Measurements from ENCODE around the gene TRPM6. TPM values are rescaled to one million over a fixed set of nuclear protein-coding genes. Genes with fewer than 3 reads are reported as not detected.

Gene TRPM6
- total and polyA plus RNA-seq, 3 donors from 2014 or later: 2.8 to 6.7 (median 4.2) TPM

DNA sequence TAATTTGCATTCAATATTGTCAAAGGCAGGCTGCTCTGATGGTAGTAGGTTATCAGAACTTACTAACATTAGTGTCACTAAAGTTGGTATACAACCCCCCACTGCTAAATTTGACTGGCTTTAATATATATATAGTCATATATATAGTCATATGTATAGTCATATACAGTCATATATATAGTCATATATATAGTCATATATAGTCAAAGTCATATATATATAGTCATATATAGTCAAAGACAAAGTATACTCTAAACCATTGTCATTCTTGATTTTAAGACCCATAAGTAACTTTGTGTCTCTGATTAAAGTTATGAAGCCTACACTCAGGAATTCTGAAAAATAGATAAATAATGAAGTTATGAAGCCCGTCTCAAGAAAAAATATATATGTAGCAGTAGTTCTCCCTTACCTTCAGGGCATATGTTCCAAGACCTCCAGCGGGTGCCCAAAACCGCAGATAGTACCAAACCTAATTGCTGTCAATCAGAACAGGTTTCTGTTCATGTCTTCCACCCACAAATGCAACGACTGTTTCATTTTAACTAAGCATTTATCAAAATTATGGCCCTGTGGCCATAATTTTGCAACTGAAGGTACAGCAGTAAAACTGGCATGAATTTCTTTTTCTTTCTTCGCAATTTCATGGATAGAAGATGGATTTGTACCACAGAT, 40.1 kb downstream of the TRPM6 start:
- no peaks in the 10 kb centered on the region for H3K9me3 ChIP-seq
- intact Hi-C loops (cut with DNase I; ENCODE audit: low total_unique reads): no loop called here
- WGBS, 2 donors: 88 to 91% methylated on average over 5 of the region's 5 CpGs
- TF ChIP-seq, protein P1, sequence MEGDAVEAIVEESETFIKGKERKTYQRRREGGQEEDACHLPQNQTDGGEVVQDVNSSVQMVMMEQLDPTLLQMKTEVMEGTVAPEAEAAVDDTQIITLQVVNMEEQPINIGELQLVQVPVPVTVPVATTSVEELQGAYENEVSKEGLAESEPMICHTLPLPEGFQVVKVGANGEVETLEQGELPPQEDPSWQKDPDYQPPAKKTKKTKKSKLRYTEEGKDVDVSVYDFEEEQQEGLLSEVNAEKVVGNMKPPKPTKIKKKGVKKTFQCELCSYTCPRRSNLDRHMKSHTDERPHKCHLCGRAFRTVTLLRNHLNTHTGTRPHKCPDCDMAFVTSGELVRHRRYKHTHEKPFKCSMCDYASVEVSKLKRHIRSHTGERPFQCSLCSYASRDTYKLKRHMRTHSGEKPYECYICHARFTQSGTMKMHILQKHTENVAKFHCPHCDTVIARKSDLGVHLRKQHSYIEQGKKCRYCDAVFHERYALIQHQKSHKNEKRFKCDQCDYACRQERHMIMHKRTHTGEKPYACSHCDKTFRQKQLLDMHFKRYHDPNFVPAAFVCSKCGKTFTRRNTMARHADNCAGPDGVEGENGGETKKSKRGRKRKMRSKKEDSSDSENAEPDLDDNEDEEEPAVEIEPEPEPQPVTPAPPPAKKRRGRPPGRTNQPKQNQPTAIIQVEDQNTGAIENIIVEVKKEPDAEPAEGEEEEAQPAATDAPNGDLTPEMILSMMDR (IDR thresholded peaks at IDR 0.05): no peak
- no peak for TF ChIP-seq POLR2A (IDR thresholded peaks at IDR 0.05)
- no peaks in the 10 kb centered on the region for H3K27me3 ChIP-seq
- no peak overlapping the region for H3K4me3 ChIP-seq
- H3K4me1 ChIP-seq: no peaks in the 10 kb centered on the region
- H3K27ac ChIP-seq: no peak overlapping the region
- no peak for DNase-seq
- no peaks in the 10 kb centered on the region for H3K36me3 ChIP-seq (ENCODE audit: low read depth, missing control alignments)

DNA sequence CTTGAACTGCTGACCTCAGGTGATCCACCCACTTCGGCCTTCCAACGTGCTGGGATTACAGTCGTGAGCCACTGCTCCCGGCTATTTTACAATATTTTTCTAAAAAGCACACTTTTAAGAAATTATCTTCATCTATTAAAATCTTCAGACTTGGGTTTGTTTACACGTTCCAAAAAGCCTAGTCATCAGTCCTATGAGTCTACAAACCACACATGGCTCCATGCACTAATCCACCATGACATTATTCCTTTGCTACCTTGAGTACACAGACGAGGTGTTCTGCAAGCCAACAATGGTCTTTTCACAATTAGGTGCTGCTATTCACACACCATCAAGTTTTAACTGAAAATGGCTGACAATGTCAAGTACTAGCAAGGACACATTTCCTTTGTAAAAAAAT, 41.0 kb downstream of the TRPM6 start:
- intact Hi-C loops (cut with DNase I; ENCODE audit: low total_unique reads): no loop called here
- 75 to 79% methylated on average over 6 of the region's 6 CpGs for WGBS, 2 donors
- DNase-seq: no peak
- Histone ChIP-seq H3K27me3 (no peaks in the 10 kb centered on the region), H3K4me1 (no peaks in the 10 kb centered on the region), H3K4me3 (no peak overlapping the region), H3K27ac (no peak overlapping the region), H3K36me3 (ENCODE audit: low read depth, missing control alignments) (no peaks in the 10 kb centered on the region), H3K9me3 (no peaks in the 10 kb centered on the region)
- TF ChIP-seq, protein P1 (IDR thresholded peaks at IDR 0.05): no peak
- no peak for TF ChIP-seq POLR2A (IDR thresholded peaks at IDR 0.05)

- H3K9me3 ChIP-seq: no peaks in the 10 kb centered on the region
- intact Hi-C loops (cut with DNase I; ENCODE audit: low total_unique reads): no loop called here
- no peaks in the 10 kb centered on the region for H3K36me3 ChIP-seq (ENCODE audit: low read depth, missing control alignments)
- no peak for DNase-seq
- peaks cover 4% of the 10 kb centered on the region for H3K4me1 ChIP-seq
- TF ChIP-seq, protein P1 (IDR thresholded peaks at IDR 0.05): no peak
- TF ChIP-seq POLR2A (IDR thresholded peaks at IDR 0.05): no peak
- H3K4me3 ChIP-seq: no peak overlapping the region
- WGBS, 2 donors: 87 to 91% methylated on average over 4 of the region's 4 CpGs
- no peaks in the 10 kb centered on the region for H3K27me3 ChIP-seq
- H3K27ac ChIP-seq: no peak overlapping the region
These were observed 49.4 kb downstream of the TRPM6 start for GRCh38 chr9:74838351-74838750.

- no peak for TF ChIP-seq POLR2A (IDR thresholded peaks at IDR 0.05)
- TF ChIP-seq, protein P1 (IDR thresholded peaks at IDR 0.05): no peak
- no peak for DNase-seq
- 24 to 32% methylated on average over 1 of the region's 1 CpG for WGBS, 2 donors
- Histone ChIP-seq H3K4me1 (no peaks in the 10 kb centered on the region), H3K4me3 (no peak overlapping the region), H3K27me3 (no peaks in the 10 kb centered on the region), H3K9me3 (no peaks in the 10 kb centered on the region), H3K27ac (no peak overlapping the region), H3K36me3 (ENCODE audit: low read depth, missing control alignments) (no peaks in the 10 kb centered on the region)
- intact Hi-C loops (cut with DNase I; ENCODE audit: low total_unique reads): no loop called here
These were observed 63.1 kb downstream of the TRPM6 start for GRCh38 chr9:74824654-74825053.

DNA sequence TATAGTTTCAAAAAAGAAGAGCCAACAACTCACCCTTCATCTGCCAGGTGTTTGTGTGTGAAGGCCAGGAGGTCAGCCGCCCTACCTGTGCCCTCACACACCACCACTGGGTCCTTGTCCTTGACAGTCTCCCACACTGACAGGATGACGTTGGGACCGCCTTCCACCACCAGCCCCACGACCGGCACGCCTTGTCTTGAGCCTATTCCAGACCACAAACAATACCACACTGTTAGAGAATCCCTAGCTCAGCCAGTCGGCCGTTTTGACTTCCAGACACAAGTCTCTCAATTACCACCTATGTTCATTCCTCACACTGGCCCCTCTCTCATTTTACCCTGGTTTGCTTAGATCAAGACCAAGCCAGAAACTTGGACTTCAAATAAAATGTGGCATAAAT, 66.1 kb downstream of the TRPM6 start:
- H3K27ac ChIP-seq: peak overlapping the region in 1 of 2 donors; percentile 73
- H3K4me1 ChIP-seq: no peaks in the 10 kb centered on the region
- DNase-seq: peak; percentile 85
- H3K9me3 ChIP-seq: no peaks in the 10 kb centered on the region
- TF ChIP-seq POLR2A (IDR thresholded peaks at IDR 0.05): no peak
- TF ChIP-seq, protein P1 (IDR thresholded peaks at IDR 0.05): no peak
- H3K4me3 ChIP-seq: no peak overlapping the region
- intact Hi-C loops (cut with DNase I; ENCODE audit: low total_unique reads): no loop called here
- H3K27me3 ChIP-seq: no peaks in the 10 kb centered on the region
- H3K36me3 ChIP-seq (ENCODE audit: low read depth, missing control alignments): no peaks in the 10 kb centered on the region
- 65 to 78% methylated on average over 8 of the region's 8 CpGs for WGBS, 2 donors

All from testis (tissue), 3 donors.